Hepatocyte (in vitro differentiated cells): ENCODE measurements around the gene ZNF207. TPM values are rescaled to one million over a fixed set of nuclear protein-coding genes. Genes with fewer than 3 reads are reported as not detected.

Source experiments
- DNase-seq: peaks from one replicate; pipeline ENCODE4 v3.0.0-alpha.2; 2016; ENCODE audit warnings: low spot score
- H2AFZ ChIP-seq: fragments of 200-600 bp; sonication (generic); 2 replicates; pipeline ENCODE4 v1.6.0; 2016; ENCODE audit warnings: antibody characterized with exemption, mild to moderate bottlenecking
- H3K27ac ChIP-seq: fragments of 200-600 bp; sonication (generic); 2 replicates; pipeline ENCODE4 v1.5.1; 2016; ENCODE audit warnings: mild to moderate bottlenecking
- H3K27me3 ChIP-seq: fragments of 200-600 bp; sonication (generic); 2 replicates; pipeline ENCODE4 v1.6.1; 2016
- H3K36me3 ChIP-seq: fragments of 200-600 bp; sonication (generic); replicated peaks from 2 replicates; pipeline ENCODE4 v1.5.1; 2016; ENCODE audit warnings: low read depth; ENCODE audit not compliant: insufficient read depth
- H3K4me1 ChIP-seq: fragments of 200-600 bp; sonication (generic); 2 replicates; pipeline ENCODE4 v1.5.1; 2016; ENCODE audit warnings: mild to moderate bottlenecking, moderate library complexity; ENCODE audit not compliant: insufficient read depth
- H3K4me2 ChIP-seq: fragments of 200-600 bp; sonication (generic); 2 replicates; pipeline ENCODE4 v1.6.0; 2016
- H3K4me3 ChIP-seq: fragments of 200-600 bp; sonication (generic); 2 replicates; pipeline ENCODE4 v1.5.1; 2016; ENCODE audit warnings: mild to moderate bottlenecking
- H3K79me2 ChIP-seq: fragments of 200-600 bp; sonication (generic); 2 replicates; pipeline ENCODE4 v1.6.0; 2017; ENCODE audit warnings: mild to moderate bottlenecking
- H3K9me2 ChIP-seq: fragments of 200-600 bp; sonication (generic); replicated peaks from 2 replicates; pipeline ENCODE4 v1.6.0; 2017; ENCODE audit warnings: mild to moderate bottlenecking; ENCODE audit not compliant: insufficient read depth
- H3K9me3 ChIP-seq: fragments of 200-600 bp; sonication (generic); 2 replicates; pipeline ENCODE4 v1.5.1; 2016; ENCODE audit warnings: low read depth, mild to moderate bottlenecking
- H4K20me1 ChIP-seq: fragments of 200-600 bp; sonication (generic); 2 replicates; pipeline ENCODE4 v1.6.0; 2016; ENCODE audit warnings: mild to moderate bottlenecking; ENCODE audit not compliant: insufficient read depth, poor library complexity, severe bottlenecking
- EZH2 ChIP-seq: fragments of 200-600 bp; sonication (generic); IDR thresholded peaks from 2 replicates; pipeline ENCODE4 v1.6.1; 2016; ENCODE audit warnings: antibody characterized with exemption, mild to moderate bottlenecking, borderline replicate concordance
- EZH2phosphoT487 ChIP-seq: fragments of 200-600 bp; sonication (generic); IDR thresholded peaks from one replicate; pipeline ENCODE4 v1.6.1; 2018; ENCODE audit warnings: antibody characterized with exemption, mild to moderate bottlenecking, low read depth, moderate library complexity; ENCODE audit not compliant: unreplicated experiment, severe bottlenecking
- WGBS: methylation state at CpG from one replicate; pipeline ENCODE4 v1.1.6; 2016; ENCODE audit warnings: low lambda C conversion rate; ENCODE audit errors: missing lambda C conversion rate; 5-methylcytosine and 5-hydroxymethylcytosine counted together
- polyA plus RNA-seq: library from polyadenylated mRNA; unstranded; fragments of >200 nt; fragmentation: Nextera tagmentation; extraction: Ambion mirVana; gene quantifications from 2 replicates; pipeline ENCODE4 v1.2.1, GENCODE V29; 2016
- total RNA-seq: library from RNA; depleted of rRNA; stranded (reverse); fragments of >200 nt; gene quantifications from 2 replicates; pipeline ENCODE4 v1.2.3, GENCODE V29; 2014
- TF ChIP-seq, protein P1 (sequence below): fragments of 200-600 bp; sonication (generic); IDR thresholded peaks from 2 replicates; pipeline ENCODE4 v1.5.1; 2016; ENCODE audit warnings: antibody characterized with exemption, mild to moderate bottlenecking; ENCODE audit not compliant: poor library complexity

The ZNF207 gene
- total and polyA plus RNA-seq, 2 experiments from 2014 or later = 137 to 138 TPM

GRCh38 chr17:32323811-32324491, 26.0 kb upstream of the ZNF207 start:
- Histone ChIP-seq H3K27ac (no peak overlapping the region), H3K4me1 (no peaks in the 10 kb centered on the region), H3K9me2 (no peaks in the 10 kb centered on the region), H3K4me3 (no peak overlapping the region), H2AFZ (no peak overlapping the region), H3K79me2 (no peaks in the 10 kb centered on the region), H3K9me3 (no peaks in the 10 kb centered on the region), H3K36me3 (no peaks in the 10 kb centered on the region), H3K4me2 (no peak overlapping the region), H3K27me3 (no peaks in the 10 kb centered on the region), H4K20me1 (no peaks in the 10 kb centered on the region)
- 54% methylated on average over 11 of the region's 11 CpGs for WGBS
- no peak for DNase-seq
- TF ChIP-seq EZH2 (no peak), EZH2phosphoT487 (no peak)
- TF ChIP-seq, protein P1, sequence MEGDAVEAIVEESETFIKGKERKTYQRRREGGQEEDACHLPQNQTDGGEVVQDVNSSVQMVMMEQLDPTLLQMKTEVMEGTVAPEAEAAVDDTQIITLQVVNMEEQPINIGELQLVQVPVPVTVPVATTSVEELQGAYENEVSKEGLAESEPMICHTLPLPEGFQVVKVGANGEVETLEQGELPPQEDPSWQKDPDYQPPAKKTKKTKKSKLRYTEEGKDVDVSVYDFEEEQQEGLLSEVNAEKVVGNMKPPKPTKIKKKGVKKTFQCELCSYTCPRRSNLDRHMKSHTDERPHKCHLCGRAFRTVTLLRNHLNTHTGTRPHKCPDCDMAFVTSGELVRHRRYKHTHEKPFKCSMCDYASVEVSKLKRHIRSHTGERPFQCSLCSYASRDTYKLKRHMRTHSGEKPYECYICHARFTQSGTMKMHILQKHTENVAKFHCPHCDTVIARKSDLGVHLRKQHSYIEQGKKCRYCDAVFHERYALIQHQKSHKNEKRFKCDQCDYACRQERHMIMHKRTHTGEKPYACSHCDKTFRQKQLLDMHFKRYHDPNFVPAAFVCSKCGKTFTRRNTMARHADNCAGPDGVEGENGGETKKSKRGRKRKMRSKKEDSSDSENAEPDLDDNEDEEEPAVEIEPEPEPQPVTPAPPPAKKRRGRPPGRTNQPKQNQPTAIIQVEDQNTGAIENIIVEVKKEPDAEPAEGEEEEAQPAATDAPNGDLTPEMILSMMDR = no peak

- Histone ChIP-seq H3K79me2 (no peaks in the 10 kb centered on the region), H3K4me3 (no peak overlapping the region), H3K9me3 (no peaks in the 10 kb centered on the region), H3K27me3 (no peaks in the 10 kb centered on the region), H3K4me1 (no peaks in the 10 kb centered on the region), H3K4me2 (no peak overlapping the region), H2AFZ (no peak overlapping the region), H4K20me1 (no peaks in the 10 kb centered on the region), H3K36me3 (no peaks in the 10 kb centered on the region), H3K27ac (no peak overlapping the region), H3K9me2 (no peaks in the 10 kb centered on the region)
- TF ChIP-seq, protein P1 = no peak
- TF ChIP-seq EZH2phosphoT487 (no peak), EZH2 (no peak)
- 94% methylated on average over 1 of the region's 1 CpG for WGBS
- DNase-seq = no peak
These were observed 22.0 kb upstream of the ZNF207 start for GRCh38 chr17:32327911-32328310.

DNA sequence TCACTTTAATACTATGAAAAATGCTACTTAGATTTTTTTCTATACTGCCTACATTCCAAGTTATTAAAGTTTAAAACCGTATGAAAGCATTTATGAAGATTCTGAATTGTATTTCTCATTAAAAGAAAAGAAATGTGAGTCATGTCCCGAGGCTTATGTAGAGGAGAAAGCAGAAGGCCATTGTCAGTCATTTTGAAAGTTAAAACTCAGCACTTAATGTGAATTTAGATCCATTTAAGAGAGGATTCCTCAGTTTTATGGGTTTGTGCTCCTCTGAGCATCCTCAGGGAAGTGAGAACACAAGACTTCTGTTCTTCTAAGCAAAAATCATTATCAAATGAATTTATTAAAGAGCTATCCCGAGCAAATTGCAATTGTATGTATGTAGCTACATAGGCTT, 19.8 kb upstream of the ZNF207 start:
- H3K4me1 ChIP-seq = no peaks in the 10 kb centered on the region
- no peak overlapping the region for H2AFZ ChIP-seq
- no peaks in the 10 kb centered on the region for H3K27me3 ChIP-seq
- 90% methylated on average over 3 of the region's 3 CpGs for WGBS
- H3K4me2 ChIP-seq = no peak overlapping the region
- H3K79me2 ChIP-seq = no peaks in the 10 kb centered on the region
- no peaks in the 10 kb centered on the region for H3K9me2 ChIP-seq
- H4K20me1 ChIP-seq = no peaks in the 10 kb centered on the region
- H3K36me3 ChIP-seq = no peaks in the 10 kb centered on the region
- no peak for DNase-seq
- no peak overlapping the region for H3K27ac ChIP-seq
- no peaks in the 10 kb centered on the region for H3K9me3 ChIP-seq
- TF ChIP-seq, protein P1 = no peak
- TF ChIP-seq EZH2 = no peak
- no peak for TF ChIP-seq EZH2phosphoT487
- no peak overlapping the region for H3K4me3 ChIP-seq
